A673 (cell line): Measurements from ENCODE around the gene UBE2R2. TPM values are rescaled to one million over a fixed set of nuclear protein-coding genes. Genes with fewer than 3 reads are reported as not detected.
A peak's percentile ranks its signal among the peaks of the same experiment; 100 is the strongest.
"Not testable (repeated sequence)": the region's sequence is repeated elsewhere in the genome, so short reads cannot be mapped to it uniquely, and the experiment has no call there.

Experiments
- BruUV-seq: library from RNA; stranded (reverse); fragments of 400-500 nt; replicated peaks from 2 replicates; lab custom pipeline; 2021; lab: Mats Ljungman, UMichigan
- CTCF ChIA-PET: fragments of 300-600 bp; sonication (Branson Sonifier 250); formaldehyde crosslinking; loops from one replicate; lab custom pipeline; 2022; ENCODE audit warnings: antibody characterized with exemption; lab: Charles Lee
- POLR2A ChIA-PET: fragments of 300-600 bp; sonication (Branson Sonifier 250); formaldehyde crosslinking; loops from one replicate; lab custom pipeline; 2022; ENCODE audit warnings: antibody characterized with exemption; ENCODE audit not compliant: low non-redundant PET; lab: Charles Lee
- DNase-seq: peaks from one replicate; pipeline ENCODE4 v3.0.0-alpha.2; 2015; ENCODE audit warnings: low spot score
- H3K27ac ChIP-seq: fragments of 200-600 bp; sonication (generic); 2 replicates; pipeline ENCODE4 v1.5.1; 2016; ENCODE audit warnings: mixed run types, low read depth, mild to moderate bottlenecking, mixed read lengths, antibody characterized with exemption, low read length; ENCODE audit not compliant: poor library complexity, severe bottlenecking
- H3K27me3 ChIP-seq: fragments of 200-600 bp; sonication (generic); replicated peaks from 2 replicates; pipeline ENCODE4 v1.6.1; 2017; ENCODE audit warnings: mixed run types, low read depth, mild to moderate bottlenecking, mixed read lengths, antibody characterized with exemption, low read length; ENCODE audit not compliant: insufficient read depth, poor library complexity
- H3K36me3 ChIP-seq: fragments of 200-600 bp; sonication (generic); 2 replicates; pipeline ENCODE4 v1.6.1; 2016; ENCODE audit warnings: mixed run types, mild to moderate bottlenecking, mixed read lengths, antibody characterized with exemption, low read length; ENCODE audit not compliant: insufficient read depth, poor library complexity, severe bottlenecking
- H3K4me1 ChIP-seq: fragments of 200-600 bp; sonication (generic); 2 replicates; pipeline ENCODE4 v1.6.1; 2017; ENCODE audit warnings: mixed run types, mild to moderate bottlenecking, mixed read lengths, antibody characterized with exemption, low read length; ENCODE audit not compliant: insufficient read depth, poor library complexity, severe bottlenecking
- H3K4me3 ChIP-seq: fragments of 200-600 bp; sonication (generic); 2 replicates; pipeline ENCODE4 v1.5.1; 2016; ENCODE audit warnings: low read depth, mixed run types, mild to moderate bottlenecking, mixed read lengths, low read length; ENCODE audit not compliant: poor library complexity, severe bottlenecking
- H3K9me3 ChIP-seq: fragments of 200-600 bp; sonication (generic); 2 replicates; pipeline ENCODE4 v1.6.1; 2016; ENCODE audit warnings: mixed run types, low read depth, mild to moderate bottlenecking, mixed read lengths, antibody characterized with exemption, low read length; ENCODE audit not compliant: poor library complexity, severe bottlenecking
- EZH2 ChIP-seq: fragments of 200-600 bp; sonication (generic); IDR thresholded peaks from 2 replicates; pipeline ENCODE4 v1.6.1; 2017; ENCODE audit warnings: borderline replicate concordance, low read depth, mild to moderate bottlenecking, mixed read lengths, antibody characterized with exemption, low read length; ENCODE audit not compliant: poor library complexity, severe bottlenecking
- intact Hi-C: fragments of 100-400 bp; cut with micrococcal nuclease; formaldehyde crosslinking; loops from one replicate; pipeline ENCODE4 v1.10.0; 2022; ENCODE audit not compliant: unreplicated experiment
- total RNA-seq: library from RNA; stranded (reverse); gene quantifications from 2 replicates; pipeline ENCODE4 v1.2.3, GENCODE V29; 2021
- TF ChIP-seq, protein P1 (sequence below): fragments of 300-800, 200-600 bp; sonication (generic); conservative IDR thresholded peaks from 2 replicates; pipeline ENCODE4 v1.5.1; 2017; ENCODE audit warnings: low read depth, mild to moderate bottlenecking, antibody characterized with exemption, low read length, moderate library complexity, mixed read lengths

The UBE2R2 gene
- total RNA-seq, 1 experiment from 2014 or later: 49.2 TPM

DNA sequence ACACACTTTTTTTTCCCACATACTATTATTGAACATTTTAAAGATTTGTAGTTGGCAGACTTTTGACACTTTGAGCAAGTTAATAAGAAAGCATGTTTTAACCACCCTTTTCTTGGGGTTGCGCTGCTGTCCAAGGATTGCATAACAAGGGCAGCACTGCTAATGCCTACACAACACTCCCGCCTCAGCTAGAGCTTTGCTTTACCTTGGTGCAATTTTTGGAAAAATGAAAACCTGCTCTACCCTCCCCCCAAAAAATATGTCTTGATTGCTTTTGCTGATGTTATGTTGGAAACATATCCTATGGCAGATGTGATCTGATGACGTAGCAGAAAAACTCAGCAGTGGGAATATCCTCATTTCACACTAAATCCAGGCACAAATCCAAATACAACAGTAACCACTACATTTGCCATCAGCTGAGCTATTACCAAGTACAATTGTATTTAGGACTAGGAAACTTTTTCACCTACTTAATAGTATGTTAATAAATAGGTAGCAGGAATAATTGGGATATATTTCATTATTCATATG is 51.5 kb downstream of the UBE2R2 start:
- no peaks in the 10 kb centered on the region for H3K27me3 ChIP-seq
- POLR2A ChIA-PET: interaction anchor here (1.2 kb wide), 1 partner anchor 135 kb away, joined by 5 read pairs; no protein-coding TSS in a partner anchor
- CTCF ChIA-PET: no interaction called here
- H3K4me3 ChIP-seq: no peak overlapping the region
- no peak for TF ChIP-seq EZH2
- TF ChIP-seq, protein P1, sequence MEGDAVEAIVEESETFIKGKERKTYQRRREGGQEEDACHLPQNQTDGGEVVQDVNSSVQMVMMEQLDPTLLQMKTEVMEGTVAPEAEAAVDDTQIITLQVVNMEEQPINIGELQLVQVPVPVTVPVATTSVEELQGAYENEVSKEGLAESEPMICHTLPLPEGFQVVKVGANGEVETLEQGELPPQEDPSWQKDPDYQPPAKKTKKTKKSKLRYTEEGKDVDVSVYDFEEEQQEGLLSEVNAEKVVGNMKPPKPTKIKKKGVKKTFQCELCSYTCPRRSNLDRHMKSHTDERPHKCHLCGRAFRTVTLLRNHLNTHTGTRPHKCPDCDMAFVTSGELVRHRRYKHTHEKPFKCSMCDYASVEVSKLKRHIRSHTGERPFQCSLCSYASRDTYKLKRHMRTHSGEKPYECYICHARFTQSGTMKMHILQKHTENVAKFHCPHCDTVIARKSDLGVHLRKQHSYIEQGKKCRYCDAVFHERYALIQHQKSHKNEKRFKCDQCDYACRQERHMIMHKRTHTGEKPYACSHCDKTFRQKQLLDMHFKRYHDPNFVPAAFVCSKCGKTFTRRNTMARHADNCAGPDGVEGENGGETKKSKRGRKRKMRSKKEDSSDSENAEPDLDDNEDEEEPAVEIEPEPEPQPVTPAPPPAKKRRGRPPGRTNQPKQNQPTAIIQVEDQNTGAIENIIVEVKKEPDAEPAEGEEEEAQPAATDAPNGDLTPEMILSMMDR: no peak
- H3K9me3 ChIP-seq: no peaks in the 10 kb centered on the region
- no peak for DNase-seq
- peaks cover 3% of the 10 kb centered on the region for H3K36me3 ChIP-seq
- BruUV-seq: no TSS peak
- peaks cover 14% of the 10 kb centered on the region for H3K4me1 ChIP-seq
- no peak overlapping the region for H3K27ac ChIP-seq
- intact Hi-C loops: no loop called here

DNA sequence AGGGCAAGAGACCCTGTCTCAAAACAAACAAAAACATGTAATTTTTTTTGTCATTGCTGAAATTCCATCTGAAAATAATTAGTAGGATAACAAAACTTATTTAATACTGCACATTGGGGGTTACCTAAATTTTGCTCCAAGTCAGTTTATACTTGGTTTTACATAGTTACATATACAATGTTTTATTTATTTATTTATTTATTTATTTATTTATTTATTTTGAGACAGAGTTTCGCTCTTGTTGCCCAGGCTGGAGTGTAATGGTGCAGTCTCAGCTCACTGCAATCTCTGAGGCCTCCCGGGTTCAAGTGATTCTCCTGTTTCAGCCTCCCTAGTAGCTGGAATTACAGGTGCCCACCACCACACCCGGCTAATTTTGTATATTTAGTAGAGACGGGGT is 52.3 kb downstream of the UBE2R2 start:
- CTCF ChIA-PET, H3K9me3 ChIP-seq, H3K27ac ChIP-seq, DNase-seq, H3K27me3 ChIP-seq, H3K36me3 ChIP-seq, intact Hi-C loops, H3K4me3 ChIP-seq, POLR2A ChIA-PET, BruUV-seq: not testable (repeated sequence)
- peaks cover 14% of the 10 kb centered on the region for H3K4me1 ChIP-seq

DNA sequence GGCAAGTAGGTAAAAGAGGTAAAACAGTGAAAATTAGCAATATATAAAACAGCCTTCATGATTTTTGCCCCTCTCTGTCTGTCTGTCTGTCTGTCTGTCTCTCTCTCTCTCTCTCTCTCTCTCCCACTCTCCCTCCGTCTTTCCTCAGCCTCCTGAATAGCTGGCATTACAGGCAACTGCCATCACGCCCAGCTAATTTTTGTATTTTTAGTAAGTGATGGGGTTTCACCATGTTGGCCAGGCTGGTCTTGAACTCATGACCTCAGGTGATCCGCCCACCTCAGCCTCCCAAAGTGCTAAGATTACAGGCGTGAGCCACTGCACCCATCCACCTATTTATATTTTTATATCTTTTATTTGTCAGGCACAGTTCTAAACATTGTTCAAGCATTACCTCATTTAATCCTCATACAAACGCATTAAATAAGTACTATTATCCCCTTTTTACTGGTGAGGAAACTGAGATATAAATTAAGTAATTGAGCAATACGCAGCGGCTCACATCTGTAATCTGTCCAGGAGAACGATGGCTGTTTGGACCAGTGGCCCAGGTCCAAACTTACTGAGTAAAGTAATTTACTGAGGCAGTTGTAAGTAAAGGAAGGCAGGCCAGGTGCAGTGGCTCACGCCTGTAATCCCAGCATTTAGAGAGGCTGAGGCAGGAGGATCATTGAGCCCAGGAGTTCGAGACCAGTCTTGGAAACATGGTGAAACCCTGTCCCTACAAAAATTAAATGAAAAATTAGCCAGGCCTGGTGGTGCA is 60.9 kb downstream of the UBE2R2 start:
- Histone ChIP-seq H3K27ac (peak overlapping the region; percentile 0), H3K27me3 (no peaks in the 10 kb centered on the region), H3K4me1 (peaks cover 14% of the 10 kb centered on the region), H3K36me3 (no peaks in the 10 kb centered on the region), H3K9me3 (no peaks in the 10 kb centered on the region), H3K4me3 (no peak overlapping the region)
- no TSS peak for BruUV-seq
- DNase-seq: no peak
- intact Hi-C loops: no loop called here
- ChIA-PET CTCF (no interaction called here), POLR2A (no interaction called here)
- TF ChIP-seq, protein P1: no peak
- no peak for TF ChIP-seq EZH2
